ENCODE measurements around the gene RAB3D.

DNA sequence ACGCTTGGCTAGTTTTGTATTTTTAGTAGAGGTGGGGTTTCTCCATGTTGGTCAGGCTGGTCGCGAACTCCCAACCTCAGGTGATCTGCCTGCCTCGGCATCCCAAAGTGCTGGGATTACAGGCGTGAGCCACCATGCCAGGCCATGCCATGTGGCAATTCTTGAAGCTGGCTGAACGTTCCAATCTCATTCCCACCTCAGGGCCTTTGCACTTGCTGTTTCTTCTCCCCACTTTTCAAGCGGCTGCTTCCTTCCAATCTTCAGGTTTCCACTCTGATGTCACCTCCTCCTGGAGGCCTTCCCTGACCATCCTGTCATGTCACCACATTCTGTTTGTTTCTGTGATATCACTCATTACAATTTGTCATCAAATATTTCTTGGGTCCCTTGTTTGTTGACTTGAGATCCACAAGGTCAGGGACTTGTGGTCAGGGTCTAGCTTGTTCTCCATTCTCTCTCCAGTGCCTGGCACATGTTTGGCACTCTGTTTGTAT lies 40.4 kb upstream of the RAB3D start:
- TF ChIP-seq, protein P1, sequence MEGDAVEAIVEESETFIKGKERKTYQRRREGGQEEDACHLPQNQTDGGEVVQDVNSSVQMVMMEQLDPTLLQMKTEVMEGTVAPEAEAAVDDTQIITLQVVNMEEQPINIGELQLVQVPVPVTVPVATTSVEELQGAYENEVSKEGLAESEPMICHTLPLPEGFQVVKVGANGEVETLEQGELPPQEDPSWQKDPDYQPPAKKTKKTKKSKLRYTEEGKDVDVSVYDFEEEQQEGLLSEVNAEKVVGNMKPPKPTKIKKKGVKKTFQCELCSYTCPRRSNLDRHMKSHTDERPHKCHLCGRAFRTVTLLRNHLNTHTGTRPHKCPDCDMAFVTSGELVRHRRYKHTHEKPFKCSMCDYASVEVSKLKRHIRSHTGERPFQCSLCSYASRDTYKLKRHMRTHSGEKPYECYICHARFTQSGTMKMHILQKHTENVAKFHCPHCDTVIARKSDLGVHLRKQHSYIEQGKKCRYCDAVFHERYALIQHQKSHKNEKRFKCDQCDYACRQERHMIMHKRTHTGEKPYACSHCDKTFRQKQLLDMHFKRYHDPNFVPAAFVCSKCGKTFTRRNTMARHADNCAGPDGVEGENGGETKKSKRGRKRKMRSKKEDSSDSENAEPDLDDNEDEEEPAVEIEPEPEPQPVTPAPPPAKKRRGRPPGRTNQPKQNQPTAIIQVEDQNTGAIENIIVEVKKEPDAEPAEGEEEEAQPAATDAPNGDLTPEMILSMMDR (IDR thresholded peaks at IDR 0.05; ENCODE audit: low read depth, low read length, missing input control) = no peak
- TF ChIP-seq RAD21 (IDR thresholded peaks at IDR 0.05) (no peak), HNF4A (conservative IDR thresholded peaks at IDR 0.05) (no peak), SP1 (IDR thresholded peaks at IDR 0.05) (no peak), TAF1 (conservative IDR thresholded peaks at IDR 0.05) (no peak), GABPA (IDR thresholded peaks at IDR 0.05 in 1 of 2, conservative IDR thresholded peaks at IDR 0.05 in 1 of 2) (no peak), EGR1 (IDR thresholded peaks at IDR 0.05; ENCODE audit: low read depth in 2 of 2) (no peak), NR2F2 (IDR thresholded peaks at IDR 0.05) (no peak), YY1 (IDR thresholded peaks at IDR 0.05) (no peak), JUND (IDR thresholded peaks at IDR 0.05) (no peak), FOXA1 (IDR thresholded peaks at IDR 0.05) (no peak)
- TF ChIP-seq, protein P2, sequence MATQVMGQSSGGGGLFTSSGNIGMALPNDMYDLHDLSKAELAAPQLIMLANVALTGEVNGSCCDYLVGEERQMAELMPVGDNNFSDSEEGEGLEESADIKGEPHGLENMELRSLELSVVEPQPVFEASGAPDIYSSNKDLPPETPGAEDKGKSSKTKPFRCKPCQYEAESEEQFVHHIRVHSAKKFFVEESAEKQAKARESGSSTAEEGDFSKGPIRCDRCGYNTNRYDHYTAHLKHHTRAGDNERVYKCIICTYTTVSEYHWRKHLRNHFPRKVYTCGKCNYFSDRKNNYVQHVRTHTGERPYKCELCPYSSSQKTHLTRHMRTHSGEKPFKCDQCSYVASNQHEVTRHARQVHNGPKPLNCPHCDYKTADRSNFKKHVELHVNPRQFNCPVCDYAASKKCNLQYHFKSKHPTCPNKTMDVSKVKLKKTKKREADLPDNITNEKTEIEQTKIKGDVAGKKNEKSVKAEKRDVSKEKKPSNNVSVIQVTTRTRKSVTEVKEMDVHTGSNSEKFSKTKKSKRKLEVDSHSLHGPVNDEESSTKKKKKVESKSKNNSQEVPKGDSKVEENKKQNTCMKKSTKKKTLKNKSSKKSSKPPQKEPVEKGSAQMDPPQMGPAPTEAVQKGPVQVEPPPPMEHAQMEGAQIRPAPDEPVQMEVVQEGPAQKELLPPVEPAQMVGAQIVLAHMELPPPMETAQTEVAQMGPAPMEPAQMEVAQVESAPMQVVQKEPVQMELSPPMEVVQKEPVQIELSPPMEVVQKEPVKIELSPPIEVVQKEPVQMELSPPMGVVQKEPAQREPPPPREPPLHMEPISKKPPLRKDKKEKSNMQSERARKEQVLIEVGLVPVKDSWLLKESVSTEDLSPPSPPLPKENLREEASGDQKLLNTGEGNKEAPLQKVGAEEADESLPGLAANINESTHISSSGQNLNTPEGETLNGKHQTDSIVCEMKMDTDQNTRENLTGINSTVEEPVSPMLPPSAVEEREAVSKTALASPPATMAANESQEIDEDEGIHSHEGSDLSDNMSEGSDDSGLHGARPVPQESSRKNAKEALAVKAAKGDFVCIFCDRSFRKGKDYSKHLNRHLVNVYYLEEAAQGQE (IDR thresholded peaks at IDR 0.05) = no peak
- TF ChIP-seq, protein P3, sequence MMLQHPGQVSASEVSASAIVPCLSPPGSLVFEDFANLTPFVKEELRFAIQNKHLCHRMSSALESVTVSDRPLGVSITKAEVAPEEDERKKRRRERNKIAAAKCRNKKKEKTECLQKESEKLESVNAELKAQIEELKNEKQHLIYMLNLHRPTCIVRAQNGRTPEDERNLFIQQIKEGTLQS (IDR thresholded peaks at IDR 0.05) = no peak
- TF ChIP-seq, protein P4, sequence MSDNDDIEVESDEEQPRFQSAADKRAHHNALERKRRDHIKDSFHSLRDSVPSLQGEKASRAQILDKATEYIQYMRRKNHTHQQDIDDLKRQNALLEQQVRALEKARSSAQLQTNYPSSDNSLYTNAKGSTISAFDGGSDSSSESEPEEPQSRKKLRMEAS (IDR thresholded peaks at IDR 0.05) = no peak

All from liver (tissue), 3 donors.